Measurements from ENCODE around the gene RHOU.

GRCh38 chr1:228687587-228687986 is 47.7 kb upstream of the RHOU start:
- no peak for TF ChIP-seq CTCF (IDR thresholded peaks at IDR 0.05)
- TF ChIP-seq POLR2A (IDR thresholded peaks at IDR 0.05): no peak
- no peak for TF ChIP-seq POLR2AphosphoS5 (IDR thresholded peaks at IDR 0.05)
